ENCODE measurements around the gene PTPN3. TPM values are rescaled to one million over a fixed set of nuclear protein-coding genes. Genes with fewer than 3 reads are reported as not detected.

The PTPN3 gene
- total RNA-seq, 4 donors from 2014 or later, result 0.29 to 5.5 (median 2.1) TPM

GRCh38 chr9:109401169-109401989 is 96.7 kb downstream of the PTPN3 start:
- TF ChIP-seq POLR2A (IDR thresholded peaks at IDR 0.05) (no peak), CTCF (IDR thresholded peaks at IDR 0.05) (no peak)
- no peaks in the 10 kb centered on the region for H3K36me3 ChIP-seq
- no peak for DNase-seq

GRCh38 chr9:109399258-109399767 is 98.8 kb downstream of the PTPN3 start:
- Histone ChIP-seq H3K9me3 (no peaks in the 10 kb centered on the region), H3K4me3 (no peak overlapping the region), H3K27me3 (no peaks in the 10 kb centered on the region), H3K36me3 (no peaks in the 10 kb centered on the region), H3K4me1 (no peaks in the 10 kb centered on the region), H3K27ac (no peak overlapping the region)
- TF ChIP-seq CTCF (IDR thresholded peaks at IDR 0.05), result no peak
- no peak for TF ChIP-seq POLR2A (IDR thresholded peaks at IDR 0.05)
- no peak for DNase-seq
- intact Hi-C loops (cut with DNase I; ENCODE audit: low total_unique reads), result no loop called here

More at GRCh38 chr9:109401169-109401989, 96.7 kb downstream of the PTPN3 start:
- intact Hi-C loops (cut with DNase I; ENCODE audit: low total_unique reads), result no loop called here
- Histone ChIP-seq H3K4me3 (no peak overlapping the region), H3K27me3 (no peaks in the 10 kb centered on the region), H3K9me3 (no peaks in the 10 kb centered on the region), H3K27ac (no peak overlapping the region), H3K4me1 (no peaks in the 10 kb centered on the region)

GRCh38 chr9:109391176-109391575 is 106.9 kb downstream of the PTPN3 start:
- H3K9me3 ChIP-seq, result no peaks in the 10 kb centered on the region
- no peaks in the 10 kb centered on the region for H3K4me1 ChIP-seq
- H3K36me3 ChIP-seq, result no peaks in the 10 kb centered on the region
- H3K27me3 ChIP-seq, result no peaks in the 10 kb centered on the region
- intact Hi-C loops (cut with DNase I; ENCODE audit: low total_unique reads), result no loop called here
- no peak overlapping the region for H3K27ac ChIP-seq
- DNase-seq, result no peak
- no peak for TF ChIP-seq POLR2A (IDR thresholded peaks at IDR 0.05)
- no peak for TF ChIP-seq CTCF (IDR thresholded peaks at IDR 0.05)
- H3K4me3 ChIP-seq, result no peak overlapping the region

- no peaks in the 10 kb centered on the region for H3K9me3 ChIP-seq
- no peaks in the 10 kb centered on the region for H3K4me1 ChIP-seq
- intact Hi-C loops (cut with DNase I; ENCODE audit: low total_unique reads), result no loop called here
- H3K36me3 ChIP-seq, result no peaks in the 10 kb centered on the region
- no peak for DNase-seq
- H3K27ac ChIP-seq, result no peak overlapping the region
- H3K4me3 ChIP-seq, result no peak overlapping the region
- H3K27me3 ChIP-seq, result no peaks in the 10 kb centered on the region
- no peak for TF ChIP-seq CTCF (IDR thresholded peaks at IDR 0.05)
These were observed 110.3 kb downstream of the PTPN3 start for GRCh38 chr9:109387856-109388255.

GRCh38 chr9:109387206-109387605 is 110.9 kb downstream of the PTPN3 start:
- no peak for DNase-seq
- no peaks in the 10 kb centered on the region for H3K9me3 ChIP-seq
- H3K27me3 ChIP-seq, result no peaks in the 10 kb centered on the region
- H3K36me3 ChIP-seq, result no peaks in the 10 kb centered on the region
- intact Hi-C loops (cut with DNase I; ENCODE audit: low total_unique reads), result no loop called here
- no peaks in the 10 kb centered on the region for H3K4me1 ChIP-seq
- TF ChIP-seq CTCF (IDR thresholded peaks at IDR 0.05) (no peak), POLR2A (IDR thresholded peaks at IDR 0.05) (no peak)
- no peak overlapping the region for H3K4me3 ChIP-seq
- H3K27ac ChIP-seq, result no peak overlapping the region
